Adrenal gland (tissue), 12 donors: ENCODE results near the gene RNF135. TPM values are rescaled to one million over a fixed set of nuclear protein-coding genes. Genes with fewer than 3 reads are reported as not detected.
"Not testable (repeated sequence)": the region's sequence is repeated elsewhere in the genome, so short reads cannot be mapped to it uniquely, and the experiment has no call there.

ENCODE experiments used
- DNase-seq, 7 donors: peaks; one replicate each; pipeline ENCODE4 v3.0.0-alpha.2; 2019 to 2020
- H3K27ac ChIP-seq, 5 donors: fragments of 200-600 bp; sonication (generic) in 4 of 5; 1 replicate in 3 of 5; 2 replicates in 2 of 5; pipeline versions ENCODE4 v1.5.1 to v1.8.0; 2016 to 2020; ENCODE audit warnings: mild to moderate bottlenecking in 1 of 5
- H3K27me3 ChIP-seq: fragments of 200-600 bp; 2 replicates; pipeline ENCODE4 v1.8.0; 2021
- H3K36me3 ChIP-seq, 2 donors: fragments of 200-600 bp; replicated peaks in 1 of 2; 1 replicate in 1 of 2; 2 replicates in 1 of 2; pipeline versions ENCODE4 v1.5.1 to v1.8.0; 2018 to 2022
- H3K4me1 ChIP-seq, 2 donors: fragments of 200-600 bp; replicated peaks in 1 of 2; 1 replicate in 1 of 2; 2 replicates in 1 of 2; pipeline versions ENCODE4 v1.5.1 to v1.8.0; 2018 to 2021
- H3K4me3 ChIP-seq, 4 donors: fragments of 200-600 bp; sonication (generic) in 3 of 4; one replicate each; pipeline ENCODE4 v1.5.1; 2016 to 2018
- H3K9me3 ChIP-seq, 3 donors: fragments of 200-600 bp; sonication (generic) in 1 of 3; replicated peaks in 1 of 3; 1 replicate in 2 of 3; 2 replicates in 1 of 3; pipeline versions ENCODE4 v1.5.1 to v1.8.0; 2016 to 2021
- CTCF ChIP-seq, 6 experiments: fragments of 450-650 bp in 4 of 6; fragments of 200-600 bp in 2 of 6; sonication (generic) in 1 of 6; IDR thresholded peaks; 1 replicate in 5 of 6; 2 replicates in 1 of 6; pipeline versions ENCODE4 v1.5.1 to v1.8.0; 2016 to 2021; ENCODE audit warnings: antibody characterized with exemption in 6 of 6, mild to moderate bottlenecking in 2 of 6, moderate library complexity in 1 of 6
- POLR2A ChIP-seq, 2 donors: fragments of 450-650 bp; IDR thresholded peaks; one replicate each; pipeline ENCODE4 v1.6.1; 2017; ENCODE audit warnings: antibody characterized with exemption in 2 of 2, mild to moderate bottlenecking in 2 of 2, moderate library complexity in 1 of 2
- WGBS, 4 donors: extraction: QIAGEN DNeasy Blood & Tissue Kit in 2 of 4; methylation state at CpG; one replicate each; pipeline versions ENCODE4 v1.1.5 to v1.1.7; 2013 to 2017; 5-methylcytosine and 5-hydroxymethylcytosine counted together
- intact Hi-C, 2 donors: fragments of 100-400 bp; cut with DNase I; formaldehyde crosslinking; loops; one replicate each; pipeline versions ENCODE4 v1.14.1 to v1.15.0; 2022 to 2023
- polyA plus RNA-seq, 3 donors: library from polyadenylated mRNA; stranded (reverse); fragments of 200-250 nt in 2 of 3; fragments of 350-450 nt in 1 of 3; fragmentation: Illumina TruSeq in 1 of 3; extraction: RNeasy Lipid Tissue Mini Kit (QIAGEN cat#74804) in 1 of 3; gene quantifications; one replicate each; pipeline ENCODE4 v1.2.3, GENCODE V29; 2013 to 2014
- total RNA-seq, 9 donors: library from RNA; depleted of rRNA in 4 of 9; stranded (reverse); fragments of >200 nt in 4 of 9; fragments of 120-200 nt in 1 of 9; fragmentation: NEBNext Ultra II Directional in 1 of 9; extraction: Animal tissue kit (Norgen Biotek cat#: 25700) in 1 of 9; gene quantifications; one replicate each; pipeline versions ENCODE4 v1.1.0 to v1.2.4, GENCODE V29; 2013 to 2023
- donor health status: healthy with polysubstance abuse.
- donor health status: Bipolar disorder and iron deficiency.
- donor health status: DM: yes; HTN: yes; CAD: no.
- donor health status: DM: no; HTN: no; CAD: no.
- donor health status: DM: no; HTN: no; CAD: no.
- donor health status: DM: yes; HTN: yes; CAD: no.

RNF135 gene
- total and polyA plus RNA-seq, 12 donors, result 7.4 to 35.6 (median 21.5) TPM

- WGBS, 4 donors, result 66 to 78% (median 71%) methylated on average over 8 of the region's 8 CpGs
- H3K4me1 ChIP-seq, result no peaks in the 10 kb centered on the region
- no peaks in the 10 kb centered on the region for H3K36me3 ChIP-seq
- H3K27me3 ChIP-seq, result peaks cover 4% of the 10 kb centered on the region
- H3K4me3 ChIP-seq, result no peak overlapping the region
- no peak for TF ChIP-seq CTCF (IDR thresholded peaks at IDR 0.05)
- no peak for TF ChIP-seq POLR2A (IDR thresholded peaks at IDR 0.05)
- DNase-seq, result no peak
- intact Hi-C loops, result no loop called here
- no peak overlapping the region for H3K27ac ChIP-seq
- H3K9me3 ChIP-seq, result no peaks in the 10 kb centered on the region
Observed at GRCh38 chr17:30929081-30929633, 41.7 kb upstream of the RNF135 start.

GRCh38 chr17:30929861-30930260, 41.0 kb upstream of the RNF135 start:
- H3K36me3 ChIP-seq, H3K9me3 ChIP-seq, H3K27me3 ChIP-seq, H3K4me1 ChIP-seq, H3K4me3 ChIP-seq, intact Hi-C loops, DNase-seq, H3K27ac ChIP-seq: not testable (repeated sequence)
- 87 to 97% (median 89%) methylated on average over 3 of the region's 3 CpGs for WGBS, 4 donors

- 82 to 91% (median 84%) methylated on average over 3 of the region's 3 CpGs for WGBS, 4 donors
- H3K36me3 ChIP-seq, result no peaks in the 10 kb centered on the region
- H3K4me1 ChIP-seq, result no peaks in the 10 kb centered on the region
- H3K27me3 ChIP-seq, result peaks cover 4% of the 10 kb centered on the region
- H3K4me3 ChIP-seq, result no peak overlapping the region
- no peaks in the 10 kb centered on the region for H3K9me3 ChIP-seq
- intact Hi-C loops, result no loop called here
- H3K27ac ChIP-seq, result no peak overlapping the region
- no peak for TF ChIP-seq POLR2A (IDR thresholded peaks at IDR 0.05)
- TF ChIP-seq CTCF (IDR thresholded peaks at IDR 0.05), result no peak
- no peak for DNase-seq
Observed at GRCh38 chr17:30930495-30930894, 40.3 kb upstream of the RNF135 start.

- DNase-seq, H3K27ac ChIP-seq, H3K4me1 ChIP-seq, H3K4me3 ChIP-seq, H3K27me3 ChIP-seq, intact Hi-C loops, H3K9me3 ChIP-seq, H3K36me3 ChIP-seq: not testable (repeated sequence)
- 78 to 90% (median 86%) methylated on average over 7 to 8 of the region's 8 CpGs for WGBS, 4 donors
Observed at GRCh38 chr17:30931582-30931981, 39.3 kb upstream of the RNF135 start.

- 52 to 64% (median 62%) methylated on average over 5 of the region's 5 CpGs for WGBS, 4 donors
- TF ChIP-seq POLR2A (IDR thresholded peaks at IDR 0.05) (no peak), CTCF (IDR thresholded peaks at IDR 0.05) (no peak)
- Histone ChIP-seq H3K4me1 (no peaks in the 10 kb centered on the region), H3K36me3 (no peaks in the 10 kb centered on the region), H3K27me3 (no peaks in the 10 kb centered on the region), H3K9me3 (no peaks in the 10 kb centered on the region), H3K27ac (no peak overlapping the region), H3K4me3 (no peak overlapping the region)
- no peak for DNase-seq
- intact Hi-C loops, result no loop called here
Observed at GRCh38 chr17:30933966-30934365, 36.9 kb upstream of the RNF135 start.
